ENCODE data around the gene NDUFAF3. TPM values are rescaled to one million over a fixed set of nuclear protein-coding genes. Genes with fewer than 3 reads are reported as not detected.
A peak's percentile ranks its signal among the peaks of the same experiment; 100 is the strongest.

NDUFAF3 gene
- total and polyA plus RNA-seq, 10 of the 15 experiments (the other 5 are each of a cell fraction or from before 2014, with no cell fraction given) = 25.4 to 228 (median 63.9) TPM

- TF ChIP-seq POLR2AphosphoS2 (IDR thresholded peaks at IDR 0.05; ENCODE audit: low read depth, low read length) (peak; percentile 99), HSF1 (IDR thresholded peaks at IDR 0.05; ENCODE audit: low read depth, low read length) (no peak), STAT1 (conservative IDR thresholded peaks at IDR 0.05) (no peak; the same call in 1 of the 2 replicates), ZSCAN29 (IDR thresholded peaks at IDR 0.05) (no peak), ZBED1 (IDR thresholded peaks at IDR 0.05; ENCODE audit: borderline replicate concordance) (peak; percentile 87; the same call in 1 of the 2 replicates), SIN3A (IDR thresholded peaks at IDR 0.05; ENCODE audit: low read depth, low read length) (peak; percentile 83; the same call in 1 of the 2 replicates), MYB (IDR thresholded peaks at IDR 0.05; ENCODE audit: borderline replicate concordance, low read depth, low read length) (no peak), SKIL (IDR thresholded peaks at IDR 0.05; ENCODE audit: low read depth, poor library complexity, severe bottlenecking) (no peak), YBX1 (IDR thresholded peaks at IDR 0.05) (no peak), IRF4 (IDR thresholded peaks at IDR 0.05; ENCODE audit: low read depth, low read length) (no peak), NR2F1 (conservative IDR thresholded peaks at IDR 0.05) (peak; percentile 43), SIX5 (IDR thresholded peaks at IDR 0.05; ENCODE audit: low read depth, low read length, severe bottlenecking) (no peak), USF1 (IDR thresholded peaks at IDR 0.05; ENCODE audit: borderline replicate concordance, extremely low read length, insufficient read depth, low read depth, low read length) (no peak), IRF5 (IDR thresholded peaks at IDR 0.05; ENCODE audit: borderline replicate concordance) (no peak), JUNB (IDR thresholded peaks at IDR 0.05) (no peak), KDM1A (IDR thresholded peaks at IDR 0.05; ENCODE audit: borderline replicate concordance) (no peak), CHD2 (IDR thresholded peaks at IDR 0.05; ENCODE audit: borderline replicate concordance, low read depth, low read length) (peak; percentile 57), IKZF1 (conservative IDR thresholded peaks at IDR 0.05) (peak; percentile 65), EZH2 (IDR thresholded peaks at IDR 0.05; ENCODE audit: borderline replicate concordance, control insufficient read depth, low read depth, low read length) (no peak), MTA3 (IDR thresholded peaks at IDR 0.05; ENCODE audit: borderline replicate concordance, low read length) (no peak), POU2F2 (IDR thresholded peaks at IDR 0.05; ENCODE audit: borderline replicate concordance, low read depth, low read length) (peak; percentile 95), ZNF622 (IDR thresholded peaks at IDR 0.05) (no peak), NKRF (conservative IDR thresholded peaks at IDR 0.05) (peak; percentile 87)
Observed at GRCh38 chr3:49028673-49029562, 7.0 kb downstream of the NDUFAF3 start, which contains the start of gene IMPDH2 (continued).

Data from GM12878 (cell line).